GM21825 (cell line): ENCODE data around the gene RNPEPL1.
"Not testable (repeated sequence)": the region's sequence is repeated elsewhere in the genome, so short reads cannot be mapped to it uniquely, and the experiment has no call there.

Source experiments
- ATAC-seq: cut with Tn5 transposase; IDR thresholded peaks from one replicate; pipeline ENCODE4 v1.9.1; 2021; ENCODE audit warnings: mild to moderate bottlenecking, moderate library complexity; ENCODE audit not compliant: unreplicated experiment

Gene RNPEPL1

GRCh38 chr2:240538031-240538780 is 30.1 kb upstream of the RNPEPL1 start:
- no peak for ATAC-seq

- not testable (repeated sequence) for ATAC-seq
Observed at GRCh38 chr2:240539101-240539500, 29.2 kb upstream of the RNPEPL1 start.

GRCh38 chr2:240539906-240540305 is 28.4 kb upstream of the RNPEPL1 start:
- ATAC-seq: no peak

- no peak for ATAC-seq
Observed at GRCh38 chr2:240551288-240551687, 17.0 kb upstream of the RNPEPL1 start.

GRCh38 chr2:240551811-240552210 is 16.5 kb upstream of the RNPEPL1 start:
- ATAC-seq: no peak

GRCh38 chr2:240553956-240554480 is 14.3 kb upstream of the RNPEPL1 start:
- ATAC-seq: no peak

- no peak for ATAC-seq
Observed at GRCh38 chr2:240554767-240555493, 13.4 kb upstream of the RNPEPL1 start.

- ATAC-seq: no peak
Observed at GRCh38 chr2:240555541-240556250, 12.6 kb upstream of the RNPEPL1 start.

GRCh38 chr2:240556553-240557100 is 11.7 kb upstream of the RNPEPL1 start:
- no peak for ATAC-seq

GRCh38 chr2:240557101-240557751 is 11.1 kb upstream of the RNPEPL1 start:
- ATAC-seq: no peak

GRCh38 chr2:240557808-240558207 is 10.5 kb upstream of the RNPEPL1 start, which contains the start of gene ANKMY1:
TSS of gene ANKMY1 (minus strand) at chr2:240557988. CDS start at chr2:240557335, 653 bp downstream.
- no peak for ATAC-seq

GRCh38 chr2:240558236-240558761 is 10.0 kb upstream of the RNPEPL1 start:
- ATAC-seq: no peak

GRCh38 chr2:240559286-240559685 is 9.0 kb upstream of the RNPEPL1 start:
- no peak for ATAC-seq

GRCh38 chr2:240560084-240560479 is 8.2 kb upstream of the RNPEPL1 start, which contains the start of gene DUSP28:
TSS of gene DUSP28 (plus strand) at chr2:240560357. CDS start at chr2:240560685, 328 bp downstream.
- peak; percentile 55 for ATAC-seq

- ATAC-seq: peak; percentile 53
Observed at GRCh38 chr2:240560480-240561324, 7.6 kb upstream of the RNPEPL1 start.

- no peak for ATAC-seq
Observed at GRCh38 chr2:240561325-240561971, 6.8 kb upstream of the RNPEPL1 start.

- ATAC-seq: not testable (repeated sequence)
Observed at GRCh38 chr2:240563231-240563630, 5.1 kb upstream of the RNPEPL1 start.

GRCh38 chr2:240563951-240564560 is 4.2 kb upstream of the RNPEPL1 start:
- no peak for ATAC-seq
